GM12891 (cell line): Measurements from ENCODE around the gene BTBD9.

ENCODE experiments used
- PAX5 ChIP-seq: IDR thresholded peaks from 2 replicates; pipeline ENCODE4 v1.6.1; 2011; ENCODE audit warnings: low read length, moderate library complexity, mild to moderate bottlenecking; ENCODE audit not compliant: insufficient read depth, severe bottlenecking
- POLR2A ChIP-seq: IDR thresholded peaks from 2 replicates; pipeline ENCODE4 v1.6.1; 2011; ENCODE audit warnings: low read depth, low read length, control low read depth
- POLR2AphosphoS5 ChIP-seq: IDR thresholded peaks from 2 replicates; pipeline ENCODE4 v1.6.1; 2011; ENCODE audit warnings: low read depth, low read length, control low read depth
- POU2F2 ChIP-seq: IDR thresholded peaks from 2 replicates; pipeline ENCODE4 v1.6.1; 2011; ENCODE audit warnings: low read depth, mild to moderate bottlenecking, control low read depth, low read length, moderate library complexity
- SPI1 ChIP-seq: IDR thresholded peaks from 2 replicates; pipeline ENCODE4 v1.6.1; 2011; ENCODE audit warnings: low read depth, low read length, control low read depth
- TAF1 ChIP-seq: IDR thresholded peaks from 2 replicates; pipeline ENCODE4 v1.6.1; 2011; ENCODE audit warnings: low read depth, low read length, control low read depth

GRCh38 chr6:38586992-38587391, 52.7 kb downstream of the BTBD9 start:
- TF ChIP-seq POLR2A (no peak), TAF1 (no peak), POLR2AphosphoS5 (no peak), SPI1 (no peak), PAX5 (no peak), POU2F2 (no peak)
